ENCODE results near the gene GALNT17. TPM values are rescaled to one million over a fixed set of nuclear protein-coding genes. Genes with fewer than 3 reads are reported as not detected.
"Not testable (repeated sequence)": the region's sequence is repeated elsewhere in the genome, so short reads cannot be mapped to it uniquely, and the experiment has no call there.

The GALNT17 gene
- total RNA-seq, 1 donor from 2014 or later = 0.12 TPM

DNA sequence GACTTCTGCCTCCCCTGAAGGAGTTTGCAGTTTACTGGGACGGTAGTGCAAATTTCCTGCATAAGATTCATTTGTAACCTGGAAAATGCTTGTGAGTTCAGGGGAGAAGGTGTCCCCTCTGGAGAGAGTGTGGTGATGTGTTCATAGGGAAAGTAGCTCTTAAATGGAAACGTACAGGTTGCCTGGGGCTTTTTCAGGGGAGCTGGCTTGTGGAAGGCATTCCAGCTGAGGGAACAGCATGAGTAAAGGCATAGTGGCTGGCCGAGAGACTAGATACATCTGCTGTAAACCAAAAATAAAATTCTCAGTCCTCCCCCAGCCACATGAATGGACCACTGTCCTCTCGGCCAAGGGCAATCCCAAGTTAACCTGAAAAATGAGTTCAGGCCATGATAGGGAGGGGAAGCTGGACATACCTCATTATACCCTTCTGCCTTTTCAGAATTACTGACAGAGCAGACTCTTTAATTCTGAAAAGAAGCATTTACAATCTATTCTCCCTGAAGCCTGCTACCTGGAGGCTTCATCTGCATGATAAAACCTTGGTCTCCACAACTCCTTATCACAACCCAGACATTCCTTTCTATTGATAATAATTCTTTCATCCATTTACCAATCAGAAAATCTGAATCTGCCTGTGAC, 123.7 kb downstream of the GALNT17 start:
- no peak for DNase-seq (ENCODE audit: low read depth)
- no peak overlapping the region for H3K4me3 ChIP-seq (ENCODE audit: low read depth, low read length)
- TF ChIP-seq, protein P1, sequence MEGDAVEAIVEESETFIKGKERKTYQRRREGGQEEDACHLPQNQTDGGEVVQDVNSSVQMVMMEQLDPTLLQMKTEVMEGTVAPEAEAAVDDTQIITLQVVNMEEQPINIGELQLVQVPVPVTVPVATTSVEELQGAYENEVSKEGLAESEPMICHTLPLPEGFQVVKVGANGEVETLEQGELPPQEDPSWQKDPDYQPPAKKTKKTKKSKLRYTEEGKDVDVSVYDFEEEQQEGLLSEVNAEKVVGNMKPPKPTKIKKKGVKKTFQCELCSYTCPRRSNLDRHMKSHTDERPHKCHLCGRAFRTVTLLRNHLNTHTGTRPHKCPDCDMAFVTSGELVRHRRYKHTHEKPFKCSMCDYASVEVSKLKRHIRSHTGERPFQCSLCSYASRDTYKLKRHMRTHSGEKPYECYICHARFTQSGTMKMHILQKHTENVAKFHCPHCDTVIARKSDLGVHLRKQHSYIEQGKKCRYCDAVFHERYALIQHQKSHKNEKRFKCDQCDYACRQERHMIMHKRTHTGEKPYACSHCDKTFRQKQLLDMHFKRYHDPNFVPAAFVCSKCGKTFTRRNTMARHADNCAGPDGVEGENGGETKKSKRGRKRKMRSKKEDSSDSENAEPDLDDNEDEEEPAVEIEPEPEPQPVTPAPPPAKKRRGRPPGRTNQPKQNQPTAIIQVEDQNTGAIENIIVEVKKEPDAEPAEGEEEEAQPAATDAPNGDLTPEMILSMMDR (conservative IDR thresholded peaks at IDR 0.05; ENCODE audit: low read depth, low read length) = no peak

DNA sequence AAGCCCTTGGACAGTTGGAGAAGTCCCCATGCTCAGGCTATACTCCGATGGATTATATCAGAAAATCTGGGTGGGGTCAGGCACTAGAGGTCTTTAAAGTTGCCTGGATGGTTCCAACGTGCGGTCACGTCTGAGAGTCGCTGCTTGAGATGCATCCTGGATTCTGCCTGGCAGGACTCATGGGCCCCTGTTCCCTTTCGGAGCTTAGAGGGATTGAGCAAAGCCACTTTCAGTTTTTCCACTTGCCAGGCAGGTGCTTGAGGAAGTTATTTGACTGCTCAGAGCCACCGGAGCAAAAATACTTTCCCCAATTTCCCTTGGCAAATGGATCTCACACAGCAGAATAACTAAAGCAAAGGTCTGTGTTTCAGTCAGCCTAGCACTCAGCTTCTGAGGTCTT, 129.1 kb downstream of the GALNT17 start:
- no peak for DNase-seq (ENCODE audit: low read depth)
- no peak overlapping the region for H3K4me3 ChIP-seq (ENCODE audit: low read depth, low read length)
- TF ChIP-seq, protein P1 (conservative IDR thresholded peaks at IDR 0.05; ENCODE audit: low read depth, low read length) = no peak

DNA sequence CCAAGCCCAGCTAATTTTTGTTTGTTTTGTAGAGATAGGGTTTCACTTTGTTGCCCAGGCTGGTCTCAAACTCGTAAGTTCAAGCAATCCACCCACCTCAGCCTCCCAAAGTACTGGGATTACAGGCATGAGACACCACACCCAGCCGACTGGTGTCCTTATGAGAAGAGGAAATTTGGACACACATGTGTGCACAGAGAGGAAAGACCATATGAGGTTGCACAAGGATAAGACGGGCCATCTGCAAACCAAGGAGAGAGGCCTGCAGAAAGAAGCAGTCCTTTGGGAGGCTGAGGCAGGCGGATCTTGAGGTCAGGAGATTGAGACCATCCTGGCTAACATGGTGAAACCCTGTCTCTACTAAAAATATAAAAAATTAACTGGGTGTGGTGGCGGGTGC, 130.9 kb downstream of the GALNT17 start:
- DNase-seq (ENCODE audit: low read depth); H3K4me3 ChIP-seq (ENCODE audit: low read depth, low read length): not testable (repeated sequence)

DNA sequence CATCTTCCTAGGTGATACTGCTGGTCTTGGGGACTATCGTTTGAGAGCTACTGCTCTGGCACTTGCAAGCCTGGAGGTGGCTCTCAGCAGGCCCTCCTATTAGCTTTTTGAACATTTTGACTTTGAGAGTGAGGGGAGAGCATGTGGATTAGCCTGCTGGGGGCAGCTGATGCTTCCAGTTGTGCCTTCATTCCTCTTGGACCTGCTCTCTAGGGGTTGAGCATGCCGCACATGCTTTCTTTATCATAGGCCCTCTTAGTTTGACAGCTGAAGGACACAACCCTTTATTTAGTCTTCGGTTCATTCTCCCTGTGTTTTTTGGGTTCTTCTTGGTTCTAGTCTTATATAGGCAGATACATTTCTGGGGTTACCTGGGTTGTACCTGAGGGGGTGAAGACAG, 132.1 kb downstream of the GALNT17 start:
- no peak overlapping the region for H3K4me3 ChIP-seq (ENCODE audit: low read depth, low read length)
- DNase-seq (ENCODE audit: low read depth) = no peak
- TF ChIP-seq, protein P1 (conservative IDR thresholded peaks at IDR 0.05; ENCODE audit: low read depth, low read length) = no peak

DNA sequence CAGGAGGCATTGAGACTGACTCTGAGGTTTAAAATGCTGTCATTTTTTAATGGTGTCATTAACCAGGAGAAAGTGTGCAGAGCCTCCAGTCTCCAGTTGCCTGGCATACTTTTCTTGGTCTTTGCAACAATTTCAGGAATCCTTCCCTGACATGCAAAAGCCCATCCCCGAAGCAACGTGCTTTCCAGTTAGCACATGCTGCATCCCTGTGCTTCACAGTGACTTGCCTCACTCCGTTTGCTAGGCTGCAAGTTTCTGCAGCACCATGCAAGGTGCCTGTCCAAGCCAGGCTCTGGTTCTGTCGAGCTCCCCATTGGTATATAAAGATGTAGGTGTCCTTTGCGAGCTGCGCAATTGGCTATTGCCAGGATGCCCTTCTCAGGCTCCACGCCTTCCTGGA, 135.0 kb downstream of the GALNT17 start:
- TF ChIP-seq, protein P1 (conservative IDR thresholded peaks at IDR 0.05; ENCODE audit: low read depth, low read length) = no peak
- DNase-seq (ENCODE audit: low read depth) = no peak
- H3K4me3 ChIP-seq (ENCODE audit: low read depth, low read length) = no peak overlapping the region

DNA sequence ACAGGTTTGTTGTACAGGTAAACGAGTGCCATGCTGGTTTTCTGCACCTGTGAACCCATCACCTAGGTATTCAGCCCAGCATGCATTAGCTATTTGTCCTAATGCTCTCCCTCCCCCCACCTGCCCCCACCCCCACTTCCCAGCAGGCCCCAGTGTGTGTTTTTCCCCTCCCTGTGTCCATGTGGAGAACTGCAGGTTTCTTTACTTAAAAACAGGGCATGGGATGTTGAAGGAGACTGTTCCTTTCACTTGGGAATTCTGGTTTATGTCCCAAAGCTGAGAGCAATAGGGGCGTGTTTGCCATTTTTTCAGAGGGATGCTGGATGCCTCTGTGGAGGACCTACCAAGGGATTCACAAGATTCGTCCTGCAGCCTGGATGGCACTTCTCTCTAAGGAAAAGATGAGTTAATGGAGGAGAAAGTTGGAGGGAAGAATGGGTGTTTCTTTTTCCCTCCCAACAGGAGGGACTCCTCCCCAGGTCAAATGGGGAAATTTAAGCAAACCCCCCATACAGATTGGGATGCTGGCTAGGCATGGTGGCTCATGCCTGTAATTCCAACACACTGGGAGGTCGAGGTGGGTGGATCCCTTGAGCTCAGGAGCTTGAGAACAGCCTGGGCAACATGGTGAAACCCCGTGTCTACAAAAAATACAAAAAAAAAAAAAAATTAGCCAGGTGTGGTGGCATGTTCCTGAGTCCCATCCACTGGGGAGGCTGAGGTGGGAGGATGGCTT, 136.0 kb downstream of the GALNT17 start:
- H3K4me3 ChIP-seq (ENCODE audit: low read depth, low read length) = no peak overlapping the region
- TF ChIP-seq, protein P1 (conservative IDR thresholded peaks at IDR 0.05; ENCODE audit: low read depth, low read length) = no peak
- DNase-seq (ENCODE audit: low read depth) = no peak

DNA sequence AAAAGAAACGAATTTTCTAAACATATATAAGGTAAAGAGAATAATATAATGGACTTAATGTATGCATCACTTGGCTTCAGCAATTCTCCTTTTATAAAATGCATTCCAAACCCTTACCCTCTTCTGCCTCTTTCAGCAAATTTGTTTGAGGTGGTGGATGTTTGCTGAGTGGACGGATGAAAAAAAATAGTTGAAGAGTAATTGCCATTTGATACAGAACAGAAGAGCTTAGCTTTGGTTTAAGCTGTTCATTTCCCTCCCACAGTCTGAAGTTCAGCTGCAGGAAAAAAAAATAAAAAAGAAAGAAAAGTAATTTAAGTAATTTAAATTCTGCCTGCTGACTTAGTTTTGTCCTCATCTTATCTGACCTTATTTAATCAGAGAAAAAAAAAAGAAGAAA, 138.6 kb downstream of the GALNT17 start:
- H3K4me3 ChIP-seq (ENCODE audit: low read depth, low read length) = no peak overlapping the region
- TF ChIP-seq, protein P1 (conservative IDR thresholded peaks at IDR 0.05; ENCODE audit: low read depth, low read length) = no peak
- DNase-seq (ENCODE audit: low read depth) = no peak
